ENCODE data around the gene TMBIM6.
"Not testable (repeated sequence)": the region's sequence is repeated elsewhere in the genome, so short reads cannot be mapped to it uniquely, and the experiment has no call there.

TMBIM6 gene

DNA sequence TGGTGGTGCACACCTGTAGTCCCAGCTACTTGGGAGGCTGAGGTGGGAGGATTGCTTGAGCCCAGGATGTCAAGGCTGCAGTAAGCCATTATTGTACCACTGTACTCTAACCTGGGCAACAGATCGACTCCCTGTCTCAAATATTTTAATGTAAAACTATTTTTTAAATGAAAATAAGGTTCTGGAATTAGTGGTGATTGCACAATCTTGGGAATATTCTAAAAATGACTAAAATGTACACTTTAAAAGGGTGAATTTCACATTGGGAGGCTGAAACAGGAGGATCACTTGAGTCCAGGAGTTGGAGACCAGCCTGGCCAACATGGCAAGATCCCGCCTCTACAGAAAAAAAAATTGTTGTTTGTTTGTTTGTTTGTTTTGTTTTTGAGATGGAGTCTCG lies 12.9 kb upstream of the TMBIM6 start:
- in situ Hi-C loops (cut with HindIII; ENCODE audit: low sequenced_read_pairs) = no loop called here

DNA sequence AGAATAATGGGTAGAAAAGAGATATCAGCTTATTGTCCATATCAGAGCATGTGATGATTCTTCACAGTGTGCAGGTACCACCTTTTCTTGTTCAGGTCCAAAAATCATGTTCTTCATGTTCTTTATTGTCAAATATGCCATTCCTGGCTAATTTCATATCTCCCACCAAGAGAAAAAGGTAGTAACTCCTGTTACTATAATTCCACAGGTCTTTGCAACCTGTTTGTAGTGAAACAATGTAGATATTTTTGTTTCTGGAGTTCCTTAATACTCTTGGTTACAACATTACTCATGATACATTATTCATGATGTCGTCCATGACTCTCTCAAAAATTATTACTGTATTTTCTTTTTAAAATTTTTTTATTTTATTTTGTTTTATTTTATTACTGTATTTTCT lies 11.3 kb upstream of the TMBIM6 start:
- in situ Hi-C loops (cut with HindIII; ENCODE audit: low sequenced_read_pairs) = no loop called here

DNA sequence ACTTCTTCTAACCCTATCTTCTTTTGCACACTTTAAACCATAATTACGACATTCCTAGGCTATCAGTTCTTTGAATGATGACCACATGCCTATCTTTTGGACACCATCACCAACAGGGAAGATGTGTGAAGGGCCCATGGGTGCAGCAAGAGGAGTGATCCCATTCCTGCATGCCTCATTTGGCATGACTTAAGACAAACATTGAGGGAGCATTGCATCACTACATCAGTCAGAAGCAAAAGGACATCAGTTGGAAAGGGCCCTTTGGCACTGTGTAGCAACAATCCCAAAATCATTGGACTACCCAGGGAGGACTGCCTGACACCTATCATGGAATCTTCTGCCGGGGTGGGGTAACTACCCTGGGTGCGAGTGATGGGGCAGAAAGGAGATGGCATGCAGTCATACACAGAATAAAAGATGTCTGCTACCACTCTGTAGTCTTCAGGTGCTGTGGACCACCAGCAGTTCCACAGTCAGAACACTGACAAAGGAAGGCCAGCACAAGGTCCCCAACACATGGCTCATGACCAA lies 10.7 kb upstream of the TMBIM6 start:
- in situ Hi-C loops (cut with HindIII; ENCODE audit: low sequenced_read_pairs) = no loop called here

DNA sequence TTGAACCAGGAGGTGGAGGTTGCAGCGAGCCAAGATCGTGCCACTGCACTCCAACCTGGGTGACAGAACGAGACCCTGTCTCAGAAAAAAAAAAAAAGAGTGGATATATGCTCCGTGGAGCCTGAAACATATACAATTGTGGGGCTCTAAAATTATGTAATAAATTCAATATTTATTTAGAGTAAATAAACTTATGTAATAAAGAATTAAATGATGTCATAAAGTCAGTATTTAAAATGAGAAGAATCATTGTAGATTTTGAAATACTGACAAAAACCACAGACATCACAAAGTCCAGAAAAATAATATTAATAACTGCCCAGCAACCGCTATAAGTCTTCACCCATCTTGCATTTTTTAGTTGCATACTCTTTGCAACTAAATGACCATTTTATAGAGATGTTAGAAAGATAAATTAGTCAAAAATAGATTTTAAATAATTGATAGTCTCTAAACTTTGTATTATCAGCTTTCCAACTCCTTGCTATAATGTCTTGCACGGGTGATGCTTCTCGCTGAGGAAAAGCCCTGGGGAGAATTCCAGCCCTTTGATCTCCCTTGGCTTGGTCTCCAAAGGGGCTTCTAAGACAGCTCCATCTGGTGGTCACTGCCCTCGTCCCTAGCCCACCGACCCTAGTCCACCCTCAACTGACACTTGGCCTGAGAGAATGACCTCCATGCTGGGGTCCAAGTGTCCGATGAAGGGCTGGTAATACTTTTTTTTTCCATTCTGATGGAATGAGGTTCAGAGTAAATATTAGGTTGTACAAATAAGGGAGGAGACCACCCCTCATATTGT lies 7.9 kb upstream of the TMBIM6 start:
- in situ Hi-C loops (cut with HindIII; ENCODE audit: low sequenced_read_pairs) = no loop called here

DNA sequence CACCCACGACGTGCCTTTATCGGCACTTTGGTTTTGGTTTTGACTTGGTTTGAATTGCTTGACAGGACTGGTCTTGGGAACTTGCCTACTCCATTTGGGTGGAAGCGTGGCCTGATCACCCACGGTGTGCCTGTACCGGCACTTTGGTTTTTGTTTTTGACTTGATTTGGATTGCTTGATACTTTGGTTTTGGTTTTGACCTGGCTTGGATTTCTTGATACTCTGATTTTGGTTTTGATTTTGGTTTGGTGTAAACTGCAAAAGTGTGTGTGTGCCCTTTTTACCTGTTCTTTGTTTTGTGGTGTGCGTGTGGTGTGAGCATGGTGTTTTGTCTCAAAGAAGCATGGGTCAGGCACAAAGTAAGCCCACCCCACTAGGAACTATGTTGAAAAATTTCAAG lies 6.5 kb upstream of the TMBIM6 start:
- in situ Hi-C loops (cut with HindIII; ENCODE audit: low sequenced_read_pairs) = not testable (repeated sequence)

DNA sequence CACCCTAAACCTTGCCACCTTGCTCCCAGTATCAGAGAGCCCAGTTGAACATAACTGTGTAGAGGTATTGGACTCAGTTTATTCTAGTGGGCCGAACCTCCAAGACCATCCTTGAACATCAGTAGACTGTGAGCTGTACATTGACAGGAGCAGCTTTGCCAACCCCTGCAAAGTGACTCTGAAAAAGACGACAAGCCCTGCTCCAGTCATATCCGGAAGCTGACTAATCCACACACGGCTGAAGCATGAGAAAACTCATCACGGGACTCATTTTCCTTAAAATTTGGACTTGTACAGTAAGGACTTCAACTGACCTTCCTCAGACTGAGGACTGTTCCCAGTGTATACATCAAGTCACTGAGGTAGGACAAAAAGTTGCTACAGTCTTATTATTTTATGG lies 2.6 kb upstream of the TMBIM6 start:
- in situ Hi-C loops (cut with HindIII; ENCODE audit: low sequenced_read_pairs) = not testable (repeated sequence)

DNA sequence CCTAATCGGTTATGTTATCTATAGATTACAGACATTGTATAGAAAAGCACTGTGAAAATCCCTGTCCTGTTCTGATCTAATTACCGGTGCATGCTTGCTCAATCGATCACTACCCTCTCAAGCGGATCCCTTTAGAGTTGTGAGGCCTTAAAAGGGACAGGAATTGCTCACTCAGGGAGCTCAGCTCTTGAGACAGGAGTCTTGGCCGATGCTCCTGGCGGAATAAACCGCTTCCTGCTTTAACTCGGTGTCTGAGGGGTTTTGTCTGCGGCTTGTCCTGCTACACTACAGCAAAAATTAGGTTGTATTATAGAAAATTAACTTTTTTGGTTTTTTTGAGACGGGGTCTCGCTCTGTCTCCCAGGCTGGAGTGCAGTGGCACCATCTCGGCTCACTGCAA lies 1.1 kb upstream of the TMBIM6 start:
- in situ Hi-C loops (cut with HindIII; ENCODE audit: low sequenced_read_pairs) = not testable (repeated sequence)

DNA sequence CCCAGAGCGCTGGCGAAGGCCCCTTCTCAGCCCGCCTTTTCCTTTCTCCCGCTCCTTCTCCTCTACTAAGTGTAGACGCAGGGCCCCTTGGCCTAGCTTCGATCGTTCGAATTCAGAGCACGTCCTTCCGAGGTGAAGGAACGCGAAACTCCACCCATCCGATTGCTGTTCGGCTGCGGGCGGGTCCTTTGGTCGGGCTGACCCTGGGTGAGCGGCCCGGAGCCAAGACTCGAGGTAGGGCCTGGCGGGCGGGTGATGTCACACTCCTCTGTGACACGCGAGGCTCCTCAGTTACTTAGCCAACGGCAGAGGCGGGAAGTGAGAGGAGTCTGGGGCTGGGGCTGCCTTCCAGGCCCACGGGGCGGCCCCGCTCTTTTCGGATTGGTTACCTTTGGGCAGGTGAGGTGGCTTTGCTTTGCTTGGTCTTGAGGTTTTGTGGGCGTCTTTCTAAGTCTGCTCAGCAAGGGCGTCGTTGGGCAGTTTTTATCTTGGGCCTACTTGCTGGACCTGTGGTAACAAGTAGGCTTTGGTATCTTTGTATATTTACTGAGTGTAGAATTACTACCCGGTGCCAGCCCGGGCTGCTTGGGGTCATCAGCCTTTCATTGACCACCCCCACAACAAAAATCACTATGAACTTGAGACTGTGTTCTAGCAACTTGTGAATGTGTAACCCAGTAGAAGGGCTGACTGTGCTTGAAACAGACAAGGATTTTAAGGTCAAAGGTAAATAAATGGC lies 694 bp downstream of the TMBIM6 start:
- in situ Hi-C loops (cut with HindIII; ENCODE audit: low sequenced_read_pairs) = no loop called here

DNA sequence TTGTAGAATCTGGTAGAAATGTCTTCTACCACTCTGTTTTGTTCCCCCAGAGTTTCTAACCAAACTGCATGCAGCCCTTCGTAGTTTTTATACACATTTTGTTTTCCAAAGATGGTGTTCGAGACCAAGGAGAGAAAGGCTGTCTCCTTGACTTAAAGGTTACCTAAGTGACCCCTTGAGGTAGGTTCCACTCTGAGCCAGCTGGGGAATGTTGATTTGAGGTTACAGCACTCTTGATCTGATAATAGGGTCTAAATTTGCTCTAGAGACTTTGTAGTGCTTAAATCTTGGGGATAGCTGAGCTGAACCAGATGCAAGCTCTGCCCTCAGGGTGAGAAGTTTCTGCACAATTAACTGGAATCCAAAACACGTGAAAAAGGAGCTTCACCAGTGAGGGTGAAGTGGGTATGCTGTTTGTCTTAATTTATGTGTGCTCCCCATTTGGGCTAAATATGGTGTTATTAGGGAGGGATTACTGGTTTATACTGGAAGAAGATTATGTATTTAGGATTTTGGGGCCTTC lies 3.1 kb downstream of the TMBIM6 start:
- in situ Hi-C loops (cut with HindIII; ENCODE audit: low sequenced_read_pairs) = no loop called here

DNA sequence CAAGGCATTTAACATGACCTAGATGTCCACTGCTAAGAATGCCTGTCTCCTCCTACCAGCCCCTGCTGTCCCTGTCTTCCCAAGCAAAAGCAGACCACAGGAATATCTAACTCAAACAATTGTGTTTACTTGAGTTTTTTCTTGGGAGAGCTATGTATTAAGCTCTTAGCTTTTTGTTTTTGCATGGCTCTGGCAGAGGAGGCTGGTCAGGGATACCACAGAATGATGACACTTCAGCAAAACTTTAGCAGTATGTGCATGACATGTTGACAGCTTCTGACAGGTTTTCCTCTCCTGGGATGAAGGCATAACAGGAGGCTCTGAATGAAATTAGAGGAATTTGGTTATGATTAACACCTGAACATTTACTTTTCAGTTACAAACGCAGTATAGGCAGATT lies 6.9 kb downstream of the TMBIM6 start:
- in situ Hi-C loops (cut with HindIII; ENCODE audit: low sequenced_read_pairs) = no loop called here

DNA sequence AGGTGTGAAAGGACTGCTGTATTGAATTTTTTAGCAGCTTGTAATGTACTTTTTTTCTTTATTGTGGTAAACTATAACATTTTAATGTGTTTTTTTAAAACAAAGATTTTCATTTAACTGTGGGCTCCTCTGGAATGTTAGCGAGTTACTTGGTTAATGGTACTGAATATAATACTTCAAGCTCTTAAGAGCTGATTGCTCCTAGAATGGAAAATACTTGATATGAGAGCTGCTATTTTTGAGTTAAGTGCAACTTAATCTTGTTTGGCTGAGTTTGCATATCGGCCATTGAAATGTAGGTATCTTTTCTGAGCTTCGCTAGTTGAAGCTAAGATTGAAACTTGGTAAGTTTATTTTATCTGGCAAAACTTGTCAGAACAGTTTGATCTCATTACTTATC lies 7.4 kb downstream of the TMBIM6 start:
- in situ Hi-C loops (cut with HindIII; ENCODE audit: low sequenced_read_pairs) = no loop called here

DNA sequence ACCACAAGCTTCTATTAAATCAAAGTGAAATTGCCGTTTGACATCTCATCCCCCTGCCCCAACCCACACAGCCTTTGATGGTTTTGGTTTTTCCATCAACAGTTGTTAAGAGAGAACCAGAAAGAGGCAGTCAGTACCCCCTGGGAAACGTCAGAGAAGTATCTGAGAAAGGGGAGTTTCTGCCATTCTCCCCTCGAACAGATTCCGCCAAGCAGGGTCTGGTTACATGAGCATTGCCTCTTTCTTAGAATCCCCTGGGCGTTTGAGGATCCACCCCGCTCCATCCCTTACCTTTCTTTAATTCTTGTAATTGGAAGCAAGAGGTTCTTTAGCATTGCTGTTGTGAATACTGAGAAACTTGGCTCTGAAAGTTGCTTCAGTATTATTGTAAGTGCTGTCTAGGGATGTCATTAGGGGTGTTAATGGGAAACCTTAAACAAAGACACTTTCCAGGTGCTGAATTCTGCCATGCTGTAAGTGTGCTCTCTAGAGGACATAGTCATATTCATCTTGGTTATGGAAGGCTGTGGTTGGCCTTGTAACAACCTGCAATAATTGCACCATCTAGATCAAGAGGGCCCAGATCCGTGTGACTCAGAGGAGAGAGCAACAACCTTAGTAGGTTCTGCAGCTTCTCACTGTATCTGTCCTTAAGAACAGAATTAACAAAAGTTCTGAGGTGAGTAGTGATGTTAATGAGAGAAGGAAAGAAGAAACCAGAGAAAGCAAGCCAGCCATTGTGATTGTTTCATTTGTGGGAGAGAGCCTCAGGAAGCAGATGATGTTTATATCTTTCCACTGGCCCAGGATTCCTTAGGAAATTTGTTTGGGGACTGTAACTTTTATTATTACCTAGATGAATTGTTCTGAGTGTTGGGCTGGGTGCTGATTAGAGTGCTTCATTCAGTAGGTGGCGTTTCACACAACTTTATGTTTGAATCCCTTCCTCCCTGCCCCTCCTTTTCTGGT lies 9.0 kb downstream of the TMBIM6 start:
- in situ Hi-C loops (cut with HindIII; ENCODE audit: low sequenced_read_pairs) = no loop called here

DNA sequence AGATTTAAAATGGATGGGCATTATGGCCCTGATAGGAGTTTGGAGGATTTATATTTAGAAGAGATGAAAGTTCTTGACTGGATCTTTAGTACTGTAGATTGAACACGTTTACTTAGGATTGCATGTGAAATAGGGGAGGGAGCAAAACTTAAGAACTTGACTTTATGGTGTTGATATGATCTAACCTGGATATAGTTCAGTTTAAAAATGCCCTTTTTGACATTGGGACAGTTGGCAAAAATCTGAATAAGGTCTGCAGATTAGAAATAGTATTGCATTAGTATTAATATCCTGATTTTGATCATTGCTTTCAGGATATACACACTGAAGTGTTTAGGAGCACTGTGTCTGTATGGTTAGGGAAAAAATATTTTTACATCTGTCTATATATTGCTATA lies 9.6 kb downstream of the TMBIM6 start:
- in situ Hi-C loops (cut with HindIII; ENCODE audit: low sequenced_read_pairs) = no loop called here

DNA sequence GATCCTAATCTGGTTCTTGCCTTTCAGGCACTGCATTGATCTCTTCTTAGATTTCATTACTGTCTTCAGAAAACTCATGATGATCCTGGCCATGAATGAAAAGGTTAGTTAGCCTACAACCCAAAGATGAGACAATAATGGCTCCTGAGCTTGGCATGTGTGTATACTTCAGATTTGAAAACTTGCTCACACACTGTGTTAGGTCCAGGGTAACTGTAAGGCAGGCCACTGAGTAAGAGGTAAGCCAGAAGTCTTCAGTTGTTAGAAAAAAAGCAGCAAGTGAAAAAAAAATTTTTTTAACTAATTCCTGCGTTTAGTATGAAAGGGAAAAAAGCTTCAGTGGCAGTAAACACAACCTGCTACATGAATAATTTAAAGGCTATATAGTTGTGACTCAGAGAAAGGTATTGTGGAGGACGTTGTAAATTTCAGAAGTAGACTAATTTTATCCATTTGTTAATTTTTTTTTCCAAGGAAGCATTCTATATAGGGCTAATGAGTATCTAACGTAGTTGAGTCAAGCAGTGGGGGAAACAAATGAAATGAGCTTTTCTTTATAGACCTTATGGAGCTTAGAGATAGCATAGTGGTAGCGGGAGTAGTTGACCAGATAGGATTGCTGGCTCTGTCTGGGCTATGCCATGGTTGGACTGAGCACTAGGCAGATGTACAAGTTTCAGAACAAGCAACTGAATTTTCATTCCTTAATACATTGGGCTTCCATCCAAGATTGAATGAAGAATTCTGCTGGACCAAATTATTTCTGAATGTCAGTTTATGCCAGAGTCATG lies 20.5 kb downstream of the TMBIM6 start:
- in situ Hi-C loops (cut with HindIII; ENCODE audit: low sequenced_read_pairs) = no loop called here

DNA sequence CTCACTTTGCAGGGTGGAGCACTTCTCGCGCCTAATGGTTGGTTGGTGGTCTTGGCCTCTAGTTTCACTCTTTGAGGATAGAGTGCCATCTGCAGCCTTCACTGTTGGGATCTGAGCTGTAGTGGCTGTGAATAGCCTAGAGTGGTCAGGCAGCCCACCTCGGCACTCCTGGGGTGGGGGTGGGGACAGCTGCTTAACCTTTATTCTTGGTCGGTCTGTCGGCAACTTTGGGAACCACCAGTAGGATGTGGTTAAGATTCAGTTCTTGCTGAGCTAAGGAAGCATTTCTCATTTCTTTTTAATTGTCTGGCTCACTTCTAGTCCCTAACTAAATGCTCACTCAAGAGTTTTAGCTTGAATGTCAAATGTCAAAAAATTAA lies 21.1 kb downstream of the TMBIM6 start:
- in situ Hi-C loops (cut with HindIII; ENCODE audit: low sequenced_read_pairs) = no loop called here

DNA sequence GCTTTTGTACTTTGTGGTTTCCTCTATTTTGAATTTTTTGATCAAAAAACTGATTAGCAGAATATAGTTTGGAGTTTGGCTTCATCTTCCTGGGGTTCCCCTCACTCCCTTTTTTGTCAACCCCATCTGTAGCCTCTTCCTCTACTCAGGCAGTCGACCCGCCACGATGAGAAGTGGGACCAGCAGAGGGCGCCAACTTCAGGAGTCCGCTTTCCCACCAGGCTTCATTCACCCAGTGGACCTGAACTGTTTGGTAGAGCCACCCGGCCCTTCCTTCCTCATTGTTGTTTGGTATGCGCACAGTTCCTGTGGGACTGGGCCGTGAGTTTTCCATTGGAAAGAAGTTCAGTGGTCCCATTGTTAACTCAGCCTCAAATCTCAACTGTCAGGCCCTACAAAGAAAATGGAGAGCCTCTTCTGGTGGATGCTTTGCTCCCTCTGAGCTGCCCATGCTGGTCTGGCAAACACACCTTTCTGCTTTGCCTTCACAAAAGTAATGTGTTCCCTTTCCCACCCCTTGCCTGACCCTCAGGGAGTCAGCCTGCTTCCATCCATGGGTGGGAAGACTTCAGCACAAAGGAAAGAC lies 21.7 kb downstream of the TMBIM6 start:
- in situ Hi-C loops (cut with HindIII; ENCODE audit: low sequenced_read_pairs) = no loop called here

DNA sequence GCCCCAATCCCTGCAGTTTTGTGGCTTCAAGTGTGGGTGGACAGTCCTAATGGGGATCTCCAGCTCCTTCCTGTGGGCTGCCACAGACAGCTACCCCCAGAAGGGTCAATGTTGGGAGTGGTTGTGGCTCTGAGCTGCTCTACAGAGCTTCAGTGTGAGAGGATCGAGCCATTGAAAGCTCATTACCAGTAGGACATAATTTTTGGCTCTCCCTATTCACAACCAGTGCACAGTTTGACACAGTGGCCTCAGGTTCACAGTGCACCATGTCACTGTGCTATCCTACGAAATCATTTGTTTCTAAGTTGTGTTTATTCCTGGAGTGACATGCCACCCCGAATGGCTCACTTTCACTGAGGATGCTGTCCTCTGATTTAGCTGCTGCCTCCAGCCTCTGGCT lies 22.8 kb downstream of the TMBIM6 start:
- in situ Hi-C loops (cut with HindIII; ENCODE audit: low sequenced_read_pairs) = no loop called here

DNA sequence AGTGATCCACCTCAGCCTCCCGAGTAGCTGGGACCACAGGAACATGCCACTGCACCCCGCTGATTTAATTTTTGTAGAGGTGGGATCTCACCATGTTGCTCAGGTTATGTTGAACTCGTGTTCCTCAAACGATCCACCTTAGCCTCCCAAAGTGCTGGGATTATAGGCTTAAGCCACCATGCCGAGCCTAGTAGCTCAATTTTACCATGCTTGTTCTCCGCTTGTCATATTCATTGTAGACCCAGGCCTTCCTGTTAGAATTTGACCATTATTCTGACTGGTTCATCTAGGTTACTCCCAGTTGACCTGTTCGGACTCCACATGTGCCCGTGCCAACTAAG lies 24.7 kb downstream of the TMBIM6 start:
- in situ Hi-C loops (cut with HindIII; ENCODE audit: low sequenced_read_pairs) = no loop called here

DNA sequence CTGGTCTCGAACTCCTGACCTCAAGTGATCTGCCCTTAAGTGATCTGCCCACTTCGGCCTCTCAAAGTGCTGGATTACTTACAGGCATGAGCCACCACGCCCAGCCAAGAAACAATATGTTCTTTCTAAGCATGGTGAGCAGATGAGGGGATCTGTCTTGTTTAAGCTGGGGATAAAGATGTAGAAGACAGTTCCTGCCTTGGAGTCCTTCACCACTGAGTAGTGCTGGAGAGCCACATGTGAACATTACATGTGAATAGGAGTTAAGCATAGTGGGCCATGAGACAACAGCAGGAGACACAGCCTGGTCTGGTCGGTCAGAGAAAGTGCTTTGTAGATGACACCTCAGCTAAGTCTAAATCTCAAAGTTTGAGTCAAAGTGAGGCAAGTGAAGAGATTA lies 26.0 kb downstream of the TMBIM6 start:
- in situ Hi-C loops (cut with HindIII; ENCODE audit: low sequenced_read_pairs) = no loop called here

DNA sequence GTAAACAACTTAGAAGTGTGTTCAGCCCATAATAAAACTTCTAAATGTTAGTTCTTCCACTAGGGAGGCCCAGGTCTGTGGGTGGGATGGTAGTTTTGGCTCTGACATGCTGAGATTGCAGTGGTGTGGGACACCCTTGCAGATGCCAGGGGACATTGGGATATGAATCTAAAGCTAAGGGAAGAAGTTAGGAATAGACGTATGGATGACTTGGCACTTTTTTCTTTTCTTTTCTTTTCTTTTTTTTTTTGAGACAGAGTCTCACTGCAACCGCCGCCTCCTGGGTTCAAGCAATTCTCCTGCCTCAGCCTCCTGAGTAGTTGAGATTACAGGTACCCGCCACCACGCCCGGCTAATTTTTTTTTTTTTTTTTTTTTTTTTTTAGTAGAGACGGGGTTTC lies 31.7 kb downstream of the TMBIM6 start:
- in situ Hi-C loops (cut with HindIII; ENCODE audit: low sequenced_read_pairs) = not testable (repeated sequence)

Measured in DLD1 (cell line).